ENCODE results near the gene RAPGEF5. TPM values are rescaled to one million over a fixed set of nuclear protein-coding genes. Genes with fewer than 3 reads are reported as not detected.

The RAPGEF5 gene
- total and polyA plus RNA-seq, 4 donors, result 16.1 to 308 (median 61.4) TPM

- TF ChIP-seq CTCF (IDR thresholded peaks at IDR 0.05; ENCODE audit: control extremely low read depth, extremely low read depth), result no peak
- DNase-seq (no peak), ATAC-seq (ENCODE audit: insufficient read depth, low FRiP score) (no peak)
- Histone ChIP-seq H3K4me3 (no peak overlapping the region), H3K9me3 (ENCODE audit: control insufficient read depth in 4 of 4, insufficient read depth in 3 of 4, low read length in 3 of 4) (peaks cover 0 to 4% (median 2%) of the 10 kb centered on the region in 4 donors), H3K4me1 (ENCODE audit: control insufficient read depth in 5 of 5, insufficient read depth in 5 of 5, low read length in 5 of 5) (peaks cover 0 to 4% (median 0%) of the 10 kb centered on the region in 5 donors), H3K27ac (ENCODE audit: low read depth in 1 of 2, low read length in 1 of 2) (no peak overlapping the region), H3K9ac (ENCODE audit: insufficient read depth in 1 of 2, low read length in 2 of 2) (no peak overlapping the region), H3K36me3 (ENCODE audit: control insufficient read depth in 4 of 4, insufficient read depth in 4 of 4, low read length in 4 of 4) (no peaks in the 10 kb centered on the region), H3K27me3 (ENCODE audit: control insufficient read depth in 3 of 3, insufficient read depth in 3 of 3, low read length in 2 of 3) (peaks cover 0 to 10% (median 4%) of the 10 kb centered on the region in 3 donors)
- WGBS, 2 donors, result 49 to 72% methylated on average over 2 of the region's 2 CpGs
Measured at GRCh38 chr7:22350466-22351328, 6.3 kb downstream of the RAPGEF5 start.

DNA sequence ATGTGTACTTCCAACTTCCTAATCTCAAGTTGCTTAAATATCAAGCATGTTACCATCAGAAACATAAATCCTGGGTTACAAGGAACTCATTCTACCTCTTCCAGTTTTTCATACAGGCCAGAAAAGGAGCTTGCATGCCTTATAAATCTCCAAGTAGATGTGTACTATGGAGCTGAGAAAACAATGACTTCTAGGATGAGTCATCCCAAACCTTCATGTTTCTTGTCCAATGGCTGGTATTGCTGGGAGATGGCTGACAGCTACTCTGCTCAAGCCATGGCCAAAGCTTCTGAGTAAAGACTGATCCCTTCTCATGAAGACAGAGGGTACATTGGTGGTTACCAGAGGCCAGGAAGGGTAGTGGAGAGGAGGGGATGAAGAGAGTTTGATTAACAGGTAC lies 8.6 kb downstream of the RAPGEF5 start:
- ATAC-seq (ENCODE audit: insufficient read depth, low FRiP score), result no peak
- Histone ChIP-seq H3K9me3 (ENCODE audit: control insufficient read depth in 4 of 4, insufficient read depth in 3 of 4, low read length in 3 of 4) (peaks cover 0 to 4% (median 2%) of the 10 kb centered on the region in 4 donors), H3K36me3 (ENCODE audit: control insufficient read depth in 4 of 4, insufficient read depth in 4 of 4, low read length in 4 of 4) (no peaks in the 10 kb centered on the region), H3K9ac (ENCODE audit: insufficient read depth in 1 of 2, low read length in 2 of 2) (no peak overlapping the region), H3K27me3 (ENCODE audit: control insufficient read depth in 3 of 3, insufficient read depth in 3 of 3, low read length in 2 of 3) (no peaks in the 10 kb centered on the region), H3K4me1 (ENCODE audit: control insufficient read depth in 5 of 5, insufficient read depth in 5 of 5, low read length in 5 of 5) (peaks cover 0 to 4% (median 0%) of the 10 kb centered on the region in 5 donors), H3K4me3 (no peak overlapping the region), H3K27ac (ENCODE audit: low read depth in 1 of 2, low read length in 1 of 2) (no peak overlapping the region)
- DNase-seq, result no peak
- TF ChIP-seq CTCF (IDR thresholded peaks at IDR 0.05; ENCODE audit: control extremely low read depth, extremely low read depth), result no peak

GRCh38 chr7:22346383-22347107 lies 10.4 kb downstream of the RAPGEF5 start:
- Histone ChIP-seq H3K9me3 (ENCODE audit: control insufficient read depth in 4 of 4, insufficient read depth in 3 of 4, low read length in 3 of 4) (no peaks in the 10 kb centered on the region), H3K36me3 (ENCODE audit: control insufficient read depth in 4 of 4, insufficient read depth in 4 of 4, low read length in 4 of 4) (no peaks in the 10 kb centered on the region), H3K4me1 (ENCODE audit: control insufficient read depth in 5 of 5, insufficient read depth in 5 of 5, low read length in 5 of 5) (peaks cover 0 to 6% (median 0%) of the 10 kb centered on the region in 5 donors), H3K4me3 (no peak overlapping the region), H3K27ac (ENCODE audit: low read depth in 1 of 2, low read length in 1 of 2) (no peak overlapping the region), H3K27me3 (ENCODE audit: control insufficient read depth in 3 of 3, insufficient read depth in 3 of 3, low read length in 2 of 3) (no peaks in the 10 kb centered on the region), H3K9ac (ENCODE audit: insufficient read depth in 1 of 2, low read length in 2 of 2) (no peak overlapping the region)
- no peak for TF ChIP-seq CTCF (IDR thresholded peaks at IDR 0.05; ENCODE audit: control extremely low read depth, extremely low read depth)
- ATAC-seq (ENCODE audit: insufficient read depth, low FRiP score), result peak; percentile 74
- 52 to 74% methylated on average over 2 of the region's 2 CpGs for WGBS, 2 donors
- peak in 1 of 3 donors; percentile 29 for DNase-seq

Measured in lung (tissue), 12 donors.